Pancreas (tissue), 10 donors: ENCODE results near the gene PCCB. TPM values are rescaled to one million over a fixed set of nuclear protein-coding genes. Genes with fewer than 3 reads are reported as not detected.
A peak's percentile ranks its signal among the peaks of the same experiment; 100 is the strongest.

Experiments used
- ATAC-seq, 4 donors: fragments of 200-7000 bp; cut with Tn5 transposase; one replicate each; pipeline versions ENCODE4 v1.8.0 to v1.9.1; 2020; ENCODE audit warnings: mild to moderate bottlenecking in 4 of 4, moderate library complexity in 4 of 4
- DNase-seq, 6 donors: peaks; one replicate each; pipeline ENCODE4 v3.0.0-alpha.2; 2020
- FAIRE-seq: peaks from 2 replicates; lab custom pipeline; 2012; peaks lifted over from hg19 to GRCh38; lab: Jason Lieb, UNC
- H3K27ac ChIP-seq, 4 donors: fragments of 200-600 bp; sonication (generic); 1 replicate in 3 of 4; 2 replicates in 1 of 4; pipeline versions ENCODE4 v1.5.0 to v1.8.0; 2020
- H3K27me3 ChIP-seq, 4 donors: fragments of 200-600 bp; one replicate each; pipeline ENCODE4 v1.8.0; 2021
- H3K36me3 ChIP-seq, 3 donors: fragments of 200-600 bp; sonication (generic) in 1 of 3; one replicate each; pipeline versions ENCODE4 v1.5.0 to v1.8.0; 2020 to 2021
- H3K4me1 ChIP-seq, 3 donors: fragments of 200-600 bp; one replicate each; pipeline ENCODE4 v1.8.0; 2021
- H3K4me3 ChIP-seq, 4 donors: fragments of 200-600 bp; sonication (generic) in 2 of 4; one replicate each; pipeline versions ENCODE4 v1.5.0 to v1.8.0; 2020 to 2021
- H3K9me3 ChIP-seq, 4 donors: fragments of 200-600 bp; one replicate each; pipeline ENCODE4 v1.8.0; 2021
- WGBS, 2 donors: extraction: QIAGEN DNeasy Blood & Tissue Kit; methylation state at CpG; one replicate each; pipeline ENCODE4 v1.1.7; 2013; 5-methylcytosine and 5-hydroxymethylcytosine counted together
- intact Hi-C, 3 donors: fragments of 100-400 bp; cut with DNase I; formaldehyde crosslinking; loops; one replicate each; pipeline versions ENCODE4 v1.11.1 to v1.14.2; 2022
- polyA plus RNA-seq, 2 donors: library from polyadenylated mRNA; stranded (reverse); fragments of 200-250 nt; gene quantifications; one replicate each; pipeline ENCODE4 v1.2.3, GENCODE V29; 2013
- total RNA-seq, 6 donors: library from RNA; stranded (reverse); fragmentation: NEBNext Ultra II Directional in 4 of 6; extraction: Animal tissue kit (Norgen Biotek cat#: 25700) in 4 of 6; gene quantifications; one replicate each; pipeline versions ENCODE4 v1.2.1 to v1.2.4, GENCODE V29; 2021 to 2023
- TF ChIP-seq, protein P1 (sequence below), 4 donors: fragments of 200-600 bp; sonication (generic) in 3 of 4; IDR thresholded peaks; one replicate each; pipeline versions ENCODE4 v1.5.0 to v1.8.0; 2021; ENCODE audit warnings: antibody characterized with exemption in 4 of 4
- donor health status: healthy with polysubstance abuse.
- donor health status: DM: no; HTN: no; CAD: no; lungs with moderate emphysema.
- donor health status: DM: no; HTN: no; CAD: no.
- donor health status: control.
- donor health status: control.
- donor health status: Bipolar disorder and iron deficiency.
- donor health status: DM: yes; HTN: yes; CAD: no.
- donor health status: DM: no; HTN: no; CAD: no.
- donor health status: DM: no; HTN: no; CAD: no.
- donor health status: DM: yes; HTN: yes; CAD: no.

The PCCB gene
- total and polyA plus RNA-seq, 8 donors: 8.9 to 24.9 (median 14.7) TPM

- Histone ChIP-seq H3K4me3 (no peak overlapping the region), H3K9me3 (no peaks in the 10 kb centered on the region), H3K36me3 (no peaks in the 10 kb centered on the region), H3K27ac (peak overlapping the region in 3 of 4 donors; percentile 25 to 27 (median 27)), H3K4me1 (peaks cover 0 to 6% (median 0%) of the 10 kb centered on the region in 3 donors), H3K27me3 (no peaks in the 10 kb centered on the region)
- 38 to 40% methylated on average over 4 of the region's 4 CpGs for WGBS, 2 donors
- DNase-seq (peak; percentile 60 to 72 (median 67)), FAIRE-seq (no peak), ATAC-seq (peak; percentile 89 to 98 (median 96))
- intact Hi-C loops: no loop called here
- TF ChIP-seq, protein P1, sequence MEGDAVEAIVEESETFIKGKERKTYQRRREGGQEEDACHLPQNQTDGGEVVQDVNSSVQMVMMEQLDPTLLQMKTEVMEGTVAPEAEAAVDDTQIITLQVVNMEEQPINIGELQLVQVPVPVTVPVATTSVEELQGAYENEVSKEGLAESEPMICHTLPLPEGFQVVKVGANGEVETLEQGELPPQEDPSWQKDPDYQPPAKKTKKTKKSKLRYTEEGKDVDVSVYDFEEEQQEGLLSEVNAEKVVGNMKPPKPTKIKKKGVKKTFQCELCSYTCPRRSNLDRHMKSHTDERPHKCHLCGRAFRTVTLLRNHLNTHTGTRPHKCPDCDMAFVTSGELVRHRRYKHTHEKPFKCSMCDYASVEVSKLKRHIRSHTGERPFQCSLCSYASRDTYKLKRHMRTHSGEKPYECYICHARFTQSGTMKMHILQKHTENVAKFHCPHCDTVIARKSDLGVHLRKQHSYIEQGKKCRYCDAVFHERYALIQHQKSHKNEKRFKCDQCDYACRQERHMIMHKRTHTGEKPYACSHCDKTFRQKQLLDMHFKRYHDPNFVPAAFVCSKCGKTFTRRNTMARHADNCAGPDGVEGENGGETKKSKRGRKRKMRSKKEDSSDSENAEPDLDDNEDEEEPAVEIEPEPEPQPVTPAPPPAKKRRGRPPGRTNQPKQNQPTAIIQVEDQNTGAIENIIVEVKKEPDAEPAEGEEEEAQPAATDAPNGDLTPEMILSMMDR (IDR thresholded peaks at IDR 0.05): no peak
These were observed 27.5 kb downstream of the PCCB start for GRCh38 chr3:136277634-136278033.

DNA sequence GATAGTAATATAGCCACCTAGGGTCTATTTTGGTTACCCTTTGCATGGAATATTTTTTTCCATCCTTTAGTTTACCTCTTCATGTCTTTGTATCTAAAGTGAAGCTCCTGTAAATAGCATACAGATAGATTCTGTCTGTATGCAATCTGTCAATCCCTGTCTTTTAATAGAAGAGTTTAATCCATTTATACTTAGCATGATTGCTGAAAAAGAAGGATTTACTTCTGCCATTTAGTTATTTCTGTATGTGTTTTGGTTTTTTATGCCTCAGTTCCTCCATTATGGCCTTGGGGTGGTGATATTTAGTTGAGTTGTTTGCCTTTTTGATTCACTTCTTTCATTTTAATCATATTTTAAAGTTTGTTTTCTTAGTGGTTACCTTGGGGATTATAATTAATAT, 29.0 kb downstream of the PCCB start:
- H3K9me3 ChIP-seq: no peaks in the 10 kb centered on the region
- H3K27ac ChIP-seq: no peak overlapping the region
- no peak overlapping the region for H3K4me3 ChIP-seq
- no peak for ATAC-seq
- H3K27me3 ChIP-seq: no peaks in the 10 kb centered on the region
- TF ChIP-seq, protein P1 (IDR thresholded peaks at IDR 0.05): no peak
- DNase-seq: no peak
- no peaks in the 10 kb centered on the region for H3K36me3 ChIP-seq
- peaks cover 0 to 6% (median 0%) of the 10 kb centered on the region in 3 donors for H3K4me1 ChIP-seq
- no peak for FAIRE-seq
- intact Hi-C loops: no loop called here

GRCh38 chr3:136280961-136281360, 30.8 kb downstream of the PCCB start:
- 98 to 99% methylated on average over 2 of the region's 2 CpGs for WGBS, 2 donors
- Histone ChIP-seq H3K4me3 (no peak overlapping the region), H3K36me3 (peaks cover 0 to 5% (median 0%) of the 10 kb centered on the region in 3 donors)

DNA sequence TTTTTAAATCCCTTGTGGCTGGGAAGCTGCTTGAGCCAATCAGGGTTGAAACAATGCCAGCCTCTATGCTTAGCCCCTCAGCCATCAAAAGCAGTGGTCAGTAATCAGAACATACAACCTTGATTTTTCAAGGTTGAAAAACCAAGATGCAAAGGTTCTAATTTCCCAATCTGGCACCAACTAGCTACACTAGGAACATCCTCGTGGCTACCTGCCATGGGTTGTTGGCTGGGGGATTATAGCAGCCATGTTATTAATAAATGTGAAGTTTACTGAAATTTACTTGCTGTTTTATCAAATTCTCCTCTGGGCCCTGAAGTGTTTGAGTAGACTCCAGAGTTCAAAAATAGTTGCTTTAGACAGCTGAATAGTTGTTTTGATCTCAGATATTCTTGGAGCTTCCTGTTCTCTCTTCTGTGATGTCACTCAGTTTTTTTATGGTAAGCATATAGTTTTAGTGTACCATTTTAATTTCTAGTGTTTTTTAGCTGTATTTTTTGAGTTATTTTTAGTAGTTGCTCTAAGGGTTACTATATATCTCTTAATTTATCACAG, 31.9 kb downstream of the PCCB start:
- Histone ChIP-seq H3K36me3 (peaks cover 0 to 11% (median 0%) of the 10 kb centered on the region in 3 donors), H3K4me1 (peaks cover 0 to 6% (median 0%) of the 10 kb centered on the region in 3 donors), H3K9me3 (no peaks in the 10 kb centered on the region), H3K27me3 (no peaks in the 10 kb centered on the region), H3K27ac (no peak overlapping the region), H3K4me3 (no peak overlapping the region)
- WGBS, 2 donors: 87 to 93% methylated on average over 1 of the region's 1 CpG
- intact Hi-C loops: no loop called here
- DNase-seq (no peak), ATAC-seq (no peak), FAIRE-seq (no peak)
- TF ChIP-seq, protein P1 (IDR thresholded peaks at IDR 0.05): no peak

More at GRCh38 chr3:136280961-136281360, 30.8 kb downstream of the PCCB start:
- H3K9me3 ChIP-seq: no peaks in the 10 kb centered on the region
- no peak for ATAC-seq
- H3K27ac ChIP-seq: no peak overlapping the region
- no peak for FAIRE-seq
- no peaks in the 10 kb centered on the region for H3K27me3 ChIP-seq
- TF ChIP-seq, protein P1 (IDR thresholded peaks at IDR 0.05): no peak
- peaks cover 0 to 6% (median 0%) of the 10 kb centered on the region in 3 donors for H3K4me1 ChIP-seq
- no peak for DNase-seq
- intact Hi-C loops: no loop called here

GRCh38 chr3:136283627-136284026, 33.5 kb downstream of the PCCB start:
- Histone ChIP-seq H3K27ac (no peak overlapping the region), H3K36me3 (peaks cover 0 to 11% (median 0%) of the 10 kb centered on the region in 3 donors), H3K27me3 (no peaks in the 10 kb centered on the region), H3K4me3 (no peak overlapping the region), H3K9me3 (no peaks in the 10 kb centered on the region), H3K4me1 (no peaks in the 10 kb centered on the region)
- 89 to 91% methylated on average over 6 of the region's 6 CpGs for WGBS, 2 donors
- TF ChIP-seq, protein P1 (IDR thresholded peaks at IDR 0.05): no peak
- ATAC-seq (no peak), FAIRE-seq (no peak), DNase-seq (no peak)
- intact Hi-C loops: no loop called here
